Liver (tissue), 3 donors: ENCODE results near the gene BPI.

Source experiments
- EGR1 ChIP-seq, 2 donors: IDR thresholded peaks; 2 replicates each; pipeline ENCODE4 v1.6.1; 2016 to 2018; ENCODE audit warnings: antibody characterized with exemption in 2 of 2, low read depth in 2 of 2
- FOXA2 ChIP-seq: IDR thresholded peaks from 2 replicates; pipeline ENCODE4 v1.6.1; 2016; ENCODE audit warnings: antibody characterized with exemption
- GABPA ChIP-seq, 2 donors: IDR thresholded peaks in 1 of 2; conservative IDR thresholded peaks in 1 of 2; 2 replicates each; pipeline ENCODE4 v1.6.1; 2016; ENCODE audit warnings: antibody characterized with exemption in 2 of 2, mild to moderate bottlenecking in 1 of 2, moderate library complexity in 1 of 2
- HNF4G ChIP-seq: IDR thresholded peaks from 2 replicates; pipeline ENCODE4 v1.6.1; 2016; ENCODE audit warnings: antibody characterized with exemption
- RAD21 ChIP-seq, 2 donors: IDR thresholded peaks; 2 replicates each; pipeline ENCODE4 v1.6.1; 2016; ENCODE audit warnings: antibody characterized with exemption in 2 of 2, mild to moderate bottlenecking in 2 of 2
- RXRA ChIP-seq, 2 donors: IDR thresholded peaks; 2 replicates each; pipeline ENCODE4 v1.6.1; 2017 to 2018; ENCODE audit warnings: antibody characterized with exemption in 2 of 2, mild to moderate bottlenecking in 1 of 2
- SP1 ChIP-seq: IDR thresholded peaks from 2 replicates; pipeline ENCODE4 v1.6.1; 2018; ENCODE audit warnings: antibody characterized with exemption, mild to moderate bottlenecking
- TAF1 ChIP-seq: conservative IDR thresholded peaks from 2 replicates; pipeline ENCODE4 v1.6.1; 2016; ENCODE audit warnings: antibody characterized with exemption, mild to moderate bottlenecking
- YY1 ChIP-seq: IDR thresholded peaks from 2 replicates; pipeline ENCODE4 v1.6.1; 2016; ENCODE audit warnings: antibody characterized with exemption, mild to moderate bottlenecking
- TF ChIP-seq, protein P1 (sequence below): fragments of 150-350 bp; IDR thresholded peaks from 2 replicates; pipeline ENCODE4 v1.5.1; 2017; ENCODE audit warnings: improper control_type of control experiment, low read depth, low read length; ENCODE audit not compliant: missing input control
- TF ChIP-seq, protein P2 (sequence below): IDR thresholded peaks from 2 replicates; pipeline ENCODE4 v1.6.1; 2016; ENCODE audit warnings: antibody characterized with exemption, mild to moderate bottlenecking
- TF ChIP-seq, protein P3 (sequence below): IDR thresholded peaks from 2 replicates; pipeline ENCODE4 v1.6.1; 2016; ENCODE audit warnings: antibody characterized with exemption
- TF ChIP-seq, protein P4 (sequence below): IDR thresholded peaks from 2 replicates; pipeline ENCODE4 v1.6.1; 2016; ENCODE audit warnings: antibody characterized with exemption
- donor health status: healthy.
- donor health status: healthy.

DNA sequence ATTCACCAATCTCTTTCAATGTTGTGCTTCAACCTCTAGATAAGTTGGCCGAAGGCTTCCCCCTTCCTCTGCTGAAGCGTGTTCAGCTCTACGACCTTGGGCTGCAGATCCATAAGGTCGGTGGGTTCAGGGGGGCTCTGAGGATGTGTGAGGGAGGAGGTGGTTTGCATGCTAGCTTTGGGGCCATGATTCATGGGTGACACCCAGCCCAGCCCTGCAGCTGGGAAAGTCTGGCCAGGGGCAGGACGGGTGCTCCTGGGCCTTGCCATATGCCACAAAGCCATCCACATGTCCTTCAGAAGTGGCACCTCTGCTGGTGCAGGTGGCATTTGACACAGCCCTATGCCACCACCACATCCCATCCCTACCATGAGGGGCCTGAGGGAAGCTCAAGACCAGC, 69.9 kb downstream of the BPI start:
- TF ChIP-seq, protein P1, sequence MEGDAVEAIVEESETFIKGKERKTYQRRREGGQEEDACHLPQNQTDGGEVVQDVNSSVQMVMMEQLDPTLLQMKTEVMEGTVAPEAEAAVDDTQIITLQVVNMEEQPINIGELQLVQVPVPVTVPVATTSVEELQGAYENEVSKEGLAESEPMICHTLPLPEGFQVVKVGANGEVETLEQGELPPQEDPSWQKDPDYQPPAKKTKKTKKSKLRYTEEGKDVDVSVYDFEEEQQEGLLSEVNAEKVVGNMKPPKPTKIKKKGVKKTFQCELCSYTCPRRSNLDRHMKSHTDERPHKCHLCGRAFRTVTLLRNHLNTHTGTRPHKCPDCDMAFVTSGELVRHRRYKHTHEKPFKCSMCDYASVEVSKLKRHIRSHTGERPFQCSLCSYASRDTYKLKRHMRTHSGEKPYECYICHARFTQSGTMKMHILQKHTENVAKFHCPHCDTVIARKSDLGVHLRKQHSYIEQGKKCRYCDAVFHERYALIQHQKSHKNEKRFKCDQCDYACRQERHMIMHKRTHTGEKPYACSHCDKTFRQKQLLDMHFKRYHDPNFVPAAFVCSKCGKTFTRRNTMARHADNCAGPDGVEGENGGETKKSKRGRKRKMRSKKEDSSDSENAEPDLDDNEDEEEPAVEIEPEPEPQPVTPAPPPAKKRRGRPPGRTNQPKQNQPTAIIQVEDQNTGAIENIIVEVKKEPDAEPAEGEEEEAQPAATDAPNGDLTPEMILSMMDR = no peak
- TF ChIP-seq RAD21 (IDR thresholded peaks at IDR 0.05) (no peak), RXRA (IDR thresholded peaks at IDR 0.05) (no peak), FOXA2 (no peak), SP1 (no peak), EGR1 (IDR thresholded peaks at IDR 0.05; ENCODE audit: low read depth in 2 of 2) (no peak), HNF4G (no peak), TAF1 (no peak), YY1 (no peak), GABPA (IDR thresholded peaks at IDR 0.05 in 1 of 2, conservative IDR thresholded peaks at IDR 0.05 in 1 of 2) (no peak)
- TF ChIP-seq, protein P2, sequence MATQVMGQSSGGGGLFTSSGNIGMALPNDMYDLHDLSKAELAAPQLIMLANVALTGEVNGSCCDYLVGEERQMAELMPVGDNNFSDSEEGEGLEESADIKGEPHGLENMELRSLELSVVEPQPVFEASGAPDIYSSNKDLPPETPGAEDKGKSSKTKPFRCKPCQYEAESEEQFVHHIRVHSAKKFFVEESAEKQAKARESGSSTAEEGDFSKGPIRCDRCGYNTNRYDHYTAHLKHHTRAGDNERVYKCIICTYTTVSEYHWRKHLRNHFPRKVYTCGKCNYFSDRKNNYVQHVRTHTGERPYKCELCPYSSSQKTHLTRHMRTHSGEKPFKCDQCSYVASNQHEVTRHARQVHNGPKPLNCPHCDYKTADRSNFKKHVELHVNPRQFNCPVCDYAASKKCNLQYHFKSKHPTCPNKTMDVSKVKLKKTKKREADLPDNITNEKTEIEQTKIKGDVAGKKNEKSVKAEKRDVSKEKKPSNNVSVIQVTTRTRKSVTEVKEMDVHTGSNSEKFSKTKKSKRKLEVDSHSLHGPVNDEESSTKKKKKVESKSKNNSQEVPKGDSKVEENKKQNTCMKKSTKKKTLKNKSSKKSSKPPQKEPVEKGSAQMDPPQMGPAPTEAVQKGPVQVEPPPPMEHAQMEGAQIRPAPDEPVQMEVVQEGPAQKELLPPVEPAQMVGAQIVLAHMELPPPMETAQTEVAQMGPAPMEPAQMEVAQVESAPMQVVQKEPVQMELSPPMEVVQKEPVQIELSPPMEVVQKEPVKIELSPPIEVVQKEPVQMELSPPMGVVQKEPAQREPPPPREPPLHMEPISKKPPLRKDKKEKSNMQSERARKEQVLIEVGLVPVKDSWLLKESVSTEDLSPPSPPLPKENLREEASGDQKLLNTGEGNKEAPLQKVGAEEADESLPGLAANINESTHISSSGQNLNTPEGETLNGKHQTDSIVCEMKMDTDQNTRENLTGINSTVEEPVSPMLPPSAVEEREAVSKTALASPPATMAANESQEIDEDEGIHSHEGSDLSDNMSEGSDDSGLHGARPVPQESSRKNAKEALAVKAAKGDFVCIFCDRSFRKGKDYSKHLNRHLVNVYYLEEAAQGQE = no peak
- TF ChIP-seq, protein P3, sequence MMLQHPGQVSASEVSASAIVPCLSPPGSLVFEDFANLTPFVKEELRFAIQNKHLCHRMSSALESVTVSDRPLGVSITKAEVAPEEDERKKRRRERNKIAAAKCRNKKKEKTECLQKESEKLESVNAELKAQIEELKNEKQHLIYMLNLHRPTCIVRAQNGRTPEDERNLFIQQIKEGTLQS = no peak
- TF ChIP-seq, protein P4, sequence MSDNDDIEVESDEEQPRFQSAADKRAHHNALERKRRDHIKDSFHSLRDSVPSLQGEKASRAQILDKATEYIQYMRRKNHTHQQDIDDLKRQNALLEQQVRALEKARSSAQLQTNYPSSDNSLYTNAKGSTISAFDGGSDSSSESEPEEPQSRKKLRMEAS = no peak
